Measurements from ENCODE around the gene TNK2.

TNK2 gene

DNA sequence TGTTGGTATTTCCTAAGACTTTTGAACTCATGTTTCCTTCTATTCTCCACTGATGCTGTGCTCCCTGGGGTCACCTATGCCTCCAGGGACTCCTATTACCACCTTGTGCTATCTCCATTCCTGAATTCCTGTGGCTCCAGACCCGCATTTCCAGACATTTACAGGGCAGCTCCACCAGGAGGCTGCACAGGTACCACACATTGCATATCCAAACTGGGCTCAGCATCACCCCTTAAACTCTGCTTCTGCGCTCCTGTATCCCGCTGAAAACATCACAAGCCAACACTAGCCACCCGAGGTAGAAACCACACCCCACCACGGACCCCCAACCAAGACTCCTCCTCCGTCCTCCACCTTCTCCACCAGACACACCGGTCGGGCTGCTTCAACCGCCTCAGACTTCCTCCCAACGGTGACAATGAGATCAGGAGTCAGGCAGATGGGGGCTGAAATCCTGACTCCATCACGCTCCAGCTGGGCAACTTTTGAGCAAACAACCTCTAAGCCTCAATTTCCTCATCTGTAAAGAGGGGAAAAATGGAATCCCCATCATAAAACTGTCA, 10.4 kb downstream of the TNK2 start:
- no peak for DNase-seq

DNA sequence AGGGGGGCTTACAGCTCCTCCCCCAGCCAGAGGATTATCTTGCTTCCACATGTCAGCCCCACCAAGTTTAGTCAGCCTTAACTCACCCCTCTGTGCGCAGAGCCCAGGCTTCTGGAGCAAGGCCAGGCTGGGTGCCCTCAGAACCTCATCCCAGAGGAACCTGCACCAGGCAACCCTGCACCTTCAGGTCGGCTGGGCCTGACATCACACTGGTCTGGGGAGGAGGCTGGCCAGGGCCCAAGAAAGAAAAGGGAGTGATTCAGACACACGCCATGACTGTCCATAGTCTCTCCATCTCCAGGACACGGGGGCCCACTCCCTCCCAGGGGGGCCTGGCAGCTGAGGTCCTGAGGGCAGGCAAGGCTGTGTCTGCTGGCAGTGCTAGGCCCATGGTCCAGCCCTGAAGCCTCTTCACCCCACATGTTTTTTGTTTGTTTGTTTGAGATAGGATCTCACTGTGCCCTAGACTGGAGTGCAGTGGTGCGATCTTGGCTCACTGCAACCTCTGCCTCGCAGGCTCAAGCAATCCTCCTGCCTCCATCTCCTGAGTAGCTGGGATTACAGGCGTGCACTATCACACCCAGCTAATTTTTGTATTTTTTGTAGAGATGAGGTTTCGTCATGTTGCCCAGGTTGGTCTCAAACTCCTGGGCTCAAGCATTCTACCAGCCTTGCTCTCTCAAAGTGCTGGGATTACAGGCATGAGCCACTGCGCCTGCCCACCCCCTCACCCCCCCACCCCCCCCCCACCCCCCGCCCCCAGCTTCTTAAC, 11.1 kb downstream of the TNK2 start:
- DNase-seq = no peak

GRCh38 chr3:195896361-195897080, 11.8 kb downstream of the TNK2 start:
- DNase-seq = no peak

- peak; percentile 76 for DNase-seq
Measured at GRCh38 chr3:195895861-195896360, 12.4 kb downstream of the TNK2 start.

GRCh38 chr3:195895078-195895860, 13.1 kb downstream of the TNK2 start:
- DNase-seq = peak; percentile 72

DNA sequence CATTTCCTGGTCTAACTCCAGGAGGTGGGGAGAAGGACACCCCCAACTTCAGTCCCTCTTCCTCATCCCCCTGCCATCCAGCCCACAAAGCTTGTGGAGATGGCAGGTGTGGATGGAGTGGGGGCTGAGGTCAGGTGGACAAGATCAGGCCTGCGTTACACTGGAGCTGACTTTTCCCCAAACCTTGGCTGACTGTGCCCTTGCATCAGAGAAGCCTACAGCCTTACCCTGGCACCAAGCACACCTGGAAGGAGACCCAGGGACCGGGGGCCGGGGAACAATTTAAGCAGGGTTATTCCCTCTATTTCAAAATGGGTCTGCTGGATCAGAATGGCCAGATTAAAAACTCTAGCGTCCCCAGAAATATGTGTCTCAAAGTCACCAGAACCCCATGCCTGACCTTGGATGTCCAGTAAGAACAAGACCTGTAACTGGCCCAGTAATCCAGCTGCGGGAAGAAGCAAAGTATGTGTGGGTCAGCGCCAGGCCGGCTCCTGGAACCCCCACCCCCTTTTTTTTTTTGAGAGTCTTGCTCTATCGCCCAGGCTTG, 14.4 kb downstream of the TNK2 start:
- DNase-seq = no peak

DNA sequence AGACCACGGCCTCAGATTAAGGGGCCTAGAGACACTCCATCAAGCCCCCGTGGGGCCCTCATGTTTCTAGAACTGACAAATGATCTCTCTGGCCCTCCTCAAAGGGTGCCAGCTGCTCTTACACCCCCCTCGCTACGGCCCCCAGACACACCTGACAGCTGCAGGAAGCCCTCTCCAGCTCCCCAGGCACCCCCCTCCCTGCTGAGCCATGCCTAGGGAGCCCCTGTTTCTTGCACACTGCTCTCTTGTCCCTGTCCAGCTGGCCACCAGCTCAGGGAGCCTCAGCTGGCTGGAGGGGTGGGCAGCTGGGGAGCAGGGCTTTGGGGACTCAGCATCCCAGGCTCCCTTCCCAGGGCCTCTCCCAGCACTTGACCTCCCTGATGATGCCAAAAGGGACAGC, 14.8 kb downstream of the TNK2 start:
- no peak for DNase-seq

DNA sequence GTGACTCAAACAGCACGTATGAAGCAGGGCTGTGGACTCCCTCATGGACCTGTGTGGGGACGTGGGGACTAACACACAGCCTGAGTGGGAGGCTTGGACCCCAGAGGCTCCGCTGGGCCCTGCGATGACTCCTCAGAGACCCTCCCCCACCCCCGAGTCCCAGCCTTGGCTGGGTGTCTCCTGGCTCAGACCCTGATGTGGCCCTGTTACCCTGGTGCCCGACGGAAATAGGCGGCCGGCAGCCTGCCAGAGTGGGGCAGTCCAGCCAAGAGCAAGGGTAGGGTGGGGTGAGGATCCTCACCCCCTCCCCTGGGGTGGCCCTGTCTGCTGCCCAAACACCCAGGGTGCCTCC, 15.3 kb downstream of the TNK2 start:
- no peak for DNase-seq

DNA sequence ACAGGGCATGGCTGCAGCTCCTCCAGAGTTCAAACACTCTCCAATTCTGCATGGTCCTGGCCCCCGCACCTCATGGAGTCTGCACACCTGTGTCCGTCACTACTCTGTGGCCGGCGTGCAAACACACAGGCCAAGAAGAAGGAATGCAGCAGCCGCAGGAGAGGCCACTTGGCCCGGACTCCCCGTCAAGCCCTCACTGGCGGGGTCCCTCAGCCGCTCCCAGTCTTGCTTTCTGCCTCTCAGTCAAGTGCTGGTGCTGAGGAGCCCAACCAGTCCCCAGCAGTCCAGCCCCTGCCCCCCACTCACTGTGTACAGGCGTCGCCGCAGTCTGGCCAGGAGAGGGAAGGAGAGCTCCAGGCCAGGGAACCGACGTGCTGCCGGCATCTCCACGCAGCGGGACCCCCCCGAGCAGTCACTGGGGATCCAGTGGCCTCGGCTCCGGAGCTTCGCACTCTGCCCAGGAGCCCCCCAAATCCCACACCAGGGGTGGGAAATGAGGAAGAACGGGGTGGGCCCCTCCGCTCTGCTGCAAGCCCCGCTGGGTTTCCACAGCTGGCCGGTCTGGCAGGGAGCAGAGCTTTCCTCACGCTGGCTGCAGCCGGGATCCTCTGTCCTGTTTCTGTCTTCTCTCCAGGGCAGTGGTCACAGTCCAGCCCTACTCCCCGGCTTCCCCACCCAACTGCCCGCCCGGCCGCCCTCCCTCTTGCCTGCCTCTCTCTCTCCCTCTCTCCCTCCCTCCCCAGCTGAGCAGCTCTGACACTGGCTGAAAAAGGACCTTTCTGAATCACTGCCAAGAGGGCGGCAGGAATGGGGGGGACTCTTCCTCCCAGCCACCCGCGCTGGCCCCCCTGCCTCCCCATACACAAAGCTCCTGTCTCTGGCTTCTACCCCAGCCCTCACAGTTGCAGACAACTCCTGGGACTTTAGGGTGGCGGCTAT, 16.0 kb downstream of the TNK2 start:
- no peak for DNase-seq

- DNase-seq = no peak
Measured at GRCh38 chr3:195891431-195892104, 16.8 kb downstream of the TNK2 start.

- no peak for DNase-seq
Measured at GRCh38 chr3:195889870-195890295, 18.5 kb downstream of the TNK2 start.

- DNase-seq = no peak
Measured at GRCh38 chr3:195888981-195889869, 19.1 kb downstream of the TNK2 start.

- no peak for DNase-seq
Measured at GRCh38 chr3:195888311-195888761, 20.0 kb downstream of the TNK2 start.

GRCh38 chr3:195887670-195888069, 20.7 kb downstream of the TNK2 start:
- no peak for DNase-seq

- no peak for DNase-seq
Measured at GRCh38 chr3:195886181-195887141, 21.9 kb downstream of the TNK2 start.

DNA sequence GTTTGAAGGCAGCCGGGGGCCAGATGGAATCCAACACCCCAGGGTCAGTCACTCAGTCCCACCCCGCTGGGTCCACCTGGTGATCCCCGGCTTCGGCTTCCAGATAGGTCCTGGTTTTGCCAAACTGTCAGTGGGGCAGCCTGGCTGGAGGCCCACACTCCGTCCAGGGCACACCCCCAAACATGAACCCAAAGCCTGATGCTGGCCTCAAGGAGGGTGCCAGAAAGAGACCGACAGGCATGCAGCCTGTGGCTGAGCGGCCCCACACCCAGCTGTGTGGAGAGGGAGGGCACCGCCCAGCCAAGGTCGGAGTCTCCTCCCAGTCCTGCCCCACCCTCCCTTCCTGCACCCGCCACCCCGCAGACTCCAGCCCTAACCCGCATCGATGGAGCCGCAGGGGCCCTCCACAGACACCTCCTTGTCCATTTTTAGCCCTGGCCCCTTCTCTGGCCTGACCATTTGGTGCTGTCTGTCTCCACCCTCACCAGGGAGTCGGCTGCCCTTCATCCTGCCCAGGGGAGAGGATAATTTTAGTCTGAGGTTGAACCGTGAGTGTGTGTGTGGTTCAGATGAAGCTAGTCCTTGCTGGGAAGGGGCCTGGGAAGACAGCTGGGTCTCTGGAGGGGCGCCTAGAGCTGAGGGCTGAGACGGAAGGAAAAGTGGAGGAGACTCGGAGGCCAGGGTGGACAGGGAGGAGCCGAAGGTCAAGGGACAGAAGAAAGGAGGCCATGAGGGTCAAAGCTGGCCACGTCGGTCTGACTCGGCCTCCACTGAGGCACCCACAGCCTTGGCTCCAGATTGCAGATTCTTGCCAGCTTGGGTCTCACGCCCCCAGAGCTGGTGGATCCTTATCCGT, 23.1 kb downstream of the TNK2 start:
- no peak for DNase-seq

- no peak for DNase-seq
Measured at GRCh38 chr3:195884691-195885035, 23.7 kb downstream of the TNK2 start.

- DNase-seq = no peak
Measured at GRCh38 chr3:195883801-195884200, 24.6 kb downstream of the TNK2 start.
